Measurements from ENCODE around the gene TRAPPC10.

DNA sequence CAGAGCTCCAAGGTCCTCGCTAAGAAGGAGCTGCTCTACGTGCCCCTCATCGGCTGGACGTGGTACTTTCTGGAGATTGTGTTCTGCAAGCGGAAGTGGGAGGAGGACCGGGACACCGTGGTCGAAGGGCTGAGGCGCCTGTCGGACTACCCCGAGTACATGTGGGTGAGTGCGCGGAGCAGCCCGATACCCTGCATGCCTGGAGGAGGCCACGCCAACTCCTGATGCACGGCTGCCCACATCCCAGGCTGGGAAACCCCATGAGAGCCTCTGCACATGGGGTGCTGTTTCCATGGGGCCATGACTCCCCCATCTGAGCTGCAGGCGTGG, 43.0 kb upstream of the TRAPPC10 start:
- TF ChIP-seq CTCF (IDR thresholded peaks at IDR 0.05) (no peak), POLR2A (IDR thresholded peaks at IDR 0.05) (no peak), POLR2AphosphoS5 (IDR thresholded peaks at IDR 0.05) (no peak)
